ENCODE measurements around the gene CDKN2C.

DNA sequence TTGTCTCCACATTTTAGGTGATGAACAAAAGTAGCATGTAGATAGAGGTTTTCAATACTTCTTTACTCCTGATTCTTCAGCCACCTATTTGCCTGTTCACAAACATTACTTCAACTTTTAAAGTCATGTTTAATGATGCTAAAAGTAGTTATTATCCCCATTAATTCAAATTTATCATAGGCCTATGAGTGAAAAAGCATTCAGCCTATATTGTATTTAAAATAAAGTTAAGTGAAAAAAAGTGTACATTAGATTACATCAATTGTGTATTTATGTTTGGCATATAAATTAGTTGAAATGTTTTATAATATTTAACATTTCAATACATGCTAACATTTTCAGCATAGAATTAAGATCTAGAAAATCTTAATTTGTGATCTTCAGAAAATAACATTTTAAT is 10.5 kb downstream of the CDKN2C start:
- TF ChIP-seq, protein P1, sequence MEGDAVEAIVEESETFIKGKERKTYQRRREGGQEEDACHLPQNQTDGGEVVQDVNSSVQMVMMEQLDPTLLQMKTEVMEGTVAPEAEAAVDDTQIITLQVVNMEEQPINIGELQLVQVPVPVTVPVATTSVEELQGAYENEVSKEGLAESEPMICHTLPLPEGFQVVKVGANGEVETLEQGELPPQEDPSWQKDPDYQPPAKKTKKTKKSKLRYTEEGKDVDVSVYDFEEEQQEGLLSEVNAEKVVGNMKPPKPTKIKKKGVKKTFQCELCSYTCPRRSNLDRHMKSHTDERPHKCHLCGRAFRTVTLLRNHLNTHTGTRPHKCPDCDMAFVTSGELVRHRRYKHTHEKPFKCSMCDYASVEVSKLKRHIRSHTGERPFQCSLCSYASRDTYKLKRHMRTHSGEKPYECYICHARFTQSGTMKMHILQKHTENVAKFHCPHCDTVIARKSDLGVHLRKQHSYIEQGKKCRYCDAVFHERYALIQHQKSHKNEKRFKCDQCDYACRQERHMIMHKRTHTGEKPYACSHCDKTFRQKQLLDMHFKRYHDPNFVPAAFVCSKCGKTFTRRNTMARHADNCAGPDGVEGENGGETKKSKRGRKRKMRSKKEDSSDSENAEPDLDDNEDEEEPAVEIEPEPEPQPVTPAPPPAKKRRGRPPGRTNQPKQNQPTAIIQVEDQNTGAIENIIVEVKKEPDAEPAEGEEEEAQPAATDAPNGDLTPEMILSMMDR (IDR thresholded peaks at IDR 0.05): no peak
- no peak for TF ChIP-seq POLR2A (IDR thresholded peaks at IDR 0.05)
- no peak for TF ChIP-seq POLR2AphosphoS5 (IDR thresholded peaks at IDR 0.05)
- no peak for TF ChIP-seq EP300 (IDR thresholded peaks at IDR 0.05)

Measured in stomach (tissue), 4 donors.